AG04450 (cell line): ENCODE results near the gene PTGER3. TPM values are rescaled to one million over a fixed set of nuclear protein-coding genes. Genes with fewer than 3 reads are reported as not detected.

Source experiments
- CTCF ChIA-PET: fragments of 300-600, 350-600 bp; formaldehyde crosslinking; extraction: SDS; loops from one replicate; lab custom pipeline; 2022; ENCODE audit warnings: antibody characterized with exemption, inconsistent platforms; lab: Charles Lee
- POLR2A ChIA-PET: fragments of 350-600 bp; formaldehyde crosslinking; extraction: SDS; loops from one replicate; lab custom pipeline; 2021; ENCODE audit warnings: antibody characterized with exemption, inconsistent platforms; lab: Yijun Ruan, JAX
- DNase-seq: peaks from one replicate; pipeline ENCODE4 v3.0.0-alpha.2; 2011; ENCODE audit warnings: low read depth, low spot score
- H3K27ac ChIP-seq: one replicate; pipeline ENCODE4 v1.5.1; 2012; ENCODE audit warnings: low read depth, low read length, control low read depth
- H3K27me3 ChIP-seq: one replicate; pipeline ENCODE4 v1.6.0; 2012; ENCODE audit warnings: low read length; ENCODE audit not compliant: control insufficient read depth, insufficient read depth
- H3K4me3 ChIP-seq: 2 replicates; pipeline ENCODE4 v1.5.1; 2011; ENCODE audit warnings: mild to moderate bottlenecking, low read depth, low read length, control low read depth
- H3K9me3 ChIP-seq: 2 replicates; pipeline ENCODE4 v1.5.1; 2012; ENCODE audit warnings: low read length; ENCODE audit not compliant: control insufficient read depth, insufficient read depth
- polyA plus RNA-seq: library from polyadenylated mRNA; depleted of rRNA; stranded (reverse); fragments of >200 nt; gene quantifications from 2 replicates; pipeline ENCODE4 v1.2.3, GENCODE V29; 2011
- TF ChIP-seq, protein P1 (sequence below): IDR thresholded peaks from 2 replicates; pipeline ENCODE4 v1.5.1; 2011; ENCODE audit warnings: low read depth, low read length, control low read depth, inconsistent platforms

PTGER3 gene
- polyA plus RNA-seq, 1 experiment: not detected

DNA sequence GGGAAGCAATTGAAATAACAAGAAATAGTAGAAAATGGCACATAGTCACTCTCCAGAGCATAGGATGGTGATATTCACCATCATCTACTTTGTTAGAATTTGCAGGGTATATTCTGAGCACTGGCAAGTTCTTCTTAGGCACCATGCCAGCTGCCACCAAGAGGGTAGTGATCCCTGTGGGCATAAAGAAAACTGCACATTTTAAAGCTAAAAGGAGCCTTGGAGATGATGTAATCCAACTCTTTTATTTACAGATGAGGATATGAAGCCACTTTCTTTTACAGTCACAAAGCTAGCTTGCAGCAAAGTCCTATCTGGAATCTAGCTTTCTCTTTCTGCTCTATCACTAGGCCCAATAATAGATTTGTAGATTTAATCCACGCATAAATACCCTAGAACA, 69.0 kb downstream of the PTGER3 start:
- H3K9me3 ChIP-seq: no peaks in the 10 kb centered on the region
- ChIA-PET CTCF (no interaction called here), POLR2A (no interaction called here)
- H3K4me3 ChIP-seq: no peak overlapping the region
- H3K27me3 ChIP-seq: no peaks in the 10 kb centered on the region
- no peak for DNase-seq
- TF ChIP-seq, protein P1, sequence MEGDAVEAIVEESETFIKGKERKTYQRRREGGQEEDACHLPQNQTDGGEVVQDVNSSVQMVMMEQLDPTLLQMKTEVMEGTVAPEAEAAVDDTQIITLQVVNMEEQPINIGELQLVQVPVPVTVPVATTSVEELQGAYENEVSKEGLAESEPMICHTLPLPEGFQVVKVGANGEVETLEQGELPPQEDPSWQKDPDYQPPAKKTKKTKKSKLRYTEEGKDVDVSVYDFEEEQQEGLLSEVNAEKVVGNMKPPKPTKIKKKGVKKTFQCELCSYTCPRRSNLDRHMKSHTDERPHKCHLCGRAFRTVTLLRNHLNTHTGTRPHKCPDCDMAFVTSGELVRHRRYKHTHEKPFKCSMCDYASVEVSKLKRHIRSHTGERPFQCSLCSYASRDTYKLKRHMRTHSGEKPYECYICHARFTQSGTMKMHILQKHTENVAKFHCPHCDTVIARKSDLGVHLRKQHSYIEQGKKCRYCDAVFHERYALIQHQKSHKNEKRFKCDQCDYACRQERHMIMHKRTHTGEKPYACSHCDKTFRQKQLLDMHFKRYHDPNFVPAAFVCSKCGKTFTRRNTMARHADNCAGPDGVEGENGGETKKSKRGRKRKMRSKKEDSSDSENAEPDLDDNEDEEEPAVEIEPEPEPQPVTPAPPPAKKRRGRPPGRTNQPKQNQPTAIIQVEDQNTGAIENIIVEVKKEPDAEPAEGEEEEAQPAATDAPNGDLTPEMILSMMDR: no peak
- no peak overlapping the region for H3K27ac ChIP-seq

DNA sequence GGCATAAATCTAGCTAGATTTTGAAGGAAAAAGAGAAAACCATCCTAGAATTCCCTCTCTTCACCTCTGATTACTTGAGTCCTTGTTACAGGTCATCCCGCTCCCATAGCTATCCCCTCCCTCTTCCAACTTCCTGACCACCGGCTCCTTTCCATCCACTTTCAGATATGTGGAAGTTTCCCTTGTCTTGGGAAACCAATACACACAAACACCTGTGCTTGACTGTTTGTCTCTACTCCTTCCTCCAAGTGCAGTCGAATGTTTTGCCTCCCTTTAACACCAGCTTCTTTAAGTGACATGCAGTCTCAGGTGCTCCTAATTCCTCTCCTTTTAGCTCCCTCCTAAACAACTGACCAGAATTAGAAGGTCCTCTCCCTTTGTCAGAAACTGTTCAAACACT, 70.0 kb downstream of the PTGER3 start:
- Histone ChIP-seq H3K27ac (no peak overlapping the region), H3K27me3 (no peaks in the 10 kb centered on the region), H3K9me3 (no peaks in the 10 kb centered on the region), H3K4me3 (no peak overlapping the region)
- CTCF ChIA-PET: no interaction called here
- no peak for DNase-seq
- TF ChIP-seq, protein P1: no peak
- POLR2A ChIA-PET: no interaction called here

DNA sequence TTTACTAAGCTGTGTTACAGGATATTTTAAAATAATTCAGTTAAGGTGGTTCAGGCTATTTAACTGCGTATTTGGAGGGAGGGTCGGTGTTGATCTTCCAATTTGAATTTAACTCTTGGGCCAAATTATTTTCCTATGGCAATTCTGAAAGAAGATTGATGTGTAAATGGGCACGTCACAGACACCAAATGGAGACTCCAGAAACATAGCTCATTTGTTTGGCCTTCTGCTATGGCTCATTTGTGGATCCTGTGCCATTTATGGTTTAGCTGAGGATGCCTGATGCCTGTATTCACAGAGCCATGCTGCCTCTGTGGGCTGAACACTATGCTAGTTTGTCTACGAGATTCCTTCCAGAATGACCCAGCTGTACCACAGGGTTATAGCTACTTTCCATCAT, 70.6 kb downstream of the PTGER3 start:
- ChIA-PET CTCF (no interaction called here), POLR2A (no interaction called here)

DNA sequence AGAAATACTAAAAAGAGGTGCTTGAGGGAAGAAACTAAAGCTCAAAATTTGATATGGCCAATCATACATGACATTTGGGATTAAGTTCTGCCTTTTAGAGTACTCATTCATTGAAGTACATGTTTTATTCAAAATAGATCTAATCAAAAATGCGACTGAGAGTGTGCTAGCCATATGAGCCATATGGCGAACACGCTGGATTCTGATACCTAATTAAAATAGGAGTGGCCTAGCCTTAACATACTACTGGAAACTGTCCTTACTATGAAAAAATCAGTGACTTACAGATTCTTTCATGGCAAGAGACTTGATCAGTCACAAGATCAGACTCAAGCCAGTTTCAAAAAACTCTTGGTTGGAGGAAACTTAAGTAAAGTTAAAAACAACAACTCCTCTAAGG, 73.9 kb downstream of the PTGER3 start:
- POLR2A ChIA-PET: no interaction called here
- no peaks in the 10 kb centered on the region for H3K9me3 ChIP-seq

More for the DNA sequence above, 70.6 kb downstream of the PTGER3 start:
- TF ChIP-seq, protein P1: no peak
- no peaks in the 10 kb centered on the region for H3K27me3 ChIP-seq
- DNase-seq: no peak
- no peak overlapping the region for H3K4me3 ChIP-seq
- no peak overlapping the region for H3K27ac ChIP-seq
- H3K9me3 ChIP-seq: no peaks in the 10 kb centered on the region

DNA sequence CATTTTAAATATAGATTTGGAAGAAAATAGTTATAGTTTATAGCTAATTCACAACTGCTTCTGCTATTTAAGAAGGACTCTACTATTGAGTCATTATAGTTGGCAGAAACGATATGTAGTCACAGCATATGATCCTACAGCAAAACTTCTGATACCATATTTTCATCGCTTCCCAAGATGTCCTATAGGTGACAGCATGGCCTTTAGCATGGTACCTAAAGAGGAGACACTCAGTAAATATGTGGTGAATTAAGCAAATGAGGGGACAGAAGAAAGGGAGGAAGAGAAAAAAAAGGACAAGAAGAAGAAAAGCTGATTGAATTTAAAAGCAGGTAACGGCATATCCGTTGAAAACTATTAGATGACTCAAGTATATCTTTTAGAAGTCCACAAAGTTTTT, 77.2 kb downstream of the PTGER3 start:
- Histone ChIP-seq H3K4me3 (no peak overlapping the region), H3K27me3 (no peaks in the 10 kb centered on the region), H3K9me3 (no peaks in the 10 kb centered on the region), H3K27ac (no peak overlapping the region)
- CTCF ChIA-PET: no interaction called here
- POLR2A ChIA-PET: no interaction called here
- DNase-seq: no peak
- TF ChIP-seq, protein P1: no peak

More for the DNA sequence above, 73.9 kb downstream of the PTGER3 start:
- DNase-seq: no peak
- Histone ChIP-seq H3K27me3 (no peaks in the 10 kb centered on the region), H3K27ac (no peak overlapping the region), H3K4me3 (no peak overlapping the region)
- CTCF ChIA-PET: no interaction called here
- TF ChIP-seq, protein P1: no peak
